HepG2 (cell line): ENCODE results near the gene GRIFIN. TPM values are rescaled to one million over a fixed set of nuclear protein-coding genes. Genes with fewer than 3 reads are reported as not detected.

ENCODE experiments used
- ATAC-seq: fragments of 200-7000 bp; cut with Tn5 transposase; 3 replicates; pipeline ENCODE4 v1.9.1; 2020; ENCODE audit warnings: mild to moderate bottlenecking, moderate library complexity
- BruUV-seq: library from RNA; stranded (reverse); fragments of 400-500 nt; replicated peaks from 2 replicates; lab custom pipeline; 2021; lab: Mats Ljungman, UMichigan
- CTCF ChIA-PET: fragments of 300-600 bp; formaldehyde crosslinking; extraction: SDS; loops from one replicate; lab custom pipeline; 2021; ENCODE audit warnings: low total read pairs, inconsistent platforms, low intra/inter-chr PET ratio; lab: Yijun Ruan, JAX
- POLR2A ChIA-PET: fragments of 350-600 bp; sonication (Branson Sonifier 250); formaldehyde crosslinking; loops from one replicate; lab custom pipeline; 2020; ENCODE audit warnings: antibody characterized with exemption, inconsistent platforms; lab: Yijun Ruan, JAX
- DNase-seq: peaks from one replicate; pipeline ENCODE4 v3.0.0-alpha.2; 2015; ENCODE audit warnings: low spot score
- FAIRE-seq: peaks from 3 replicates; lab custom pipeline; 2011; peaks lifted over from hg19 to GRCh38; lab: Jason Lieb, UNC
- H2AFZ ChIP-seq: one replicate; pipeline ENCODE4 v1.6.1; 2011; ENCODE audit warnings: low read length, inconsistent platforms
- H3K27ac ChIP-seq: fragments of 300-600 bp; 3 replicates; pipeline ENCODE4 v1.8.0; 2011; ENCODE audit warnings: mixed run types, mild to moderate bottlenecking, mixed read lengths, low read length, inconsistent platforms; ENCODE audit not compliant: insufficient read depth; ENCODE audit errors: extremely low read length
- H3K27me3 ChIP-seq, 2 experiments: fragments of 200-600 bp in 1 of 2; 2 replicates in 1 of 2; 3 replicates in 1 of 2; pipeline versions ENCODE4 v1.6.0 to v1.8.0; 2011; ENCODE audit warnings: low read length in 2 of 2, mild to moderate bottlenecking in 2 of 2, moderate library complexity in 2 of 2, inconsistent platforms in 1 of 2; ENCODE audit not compliant: insufficient read depth in 2 of 2, control insufficient read depth in 1 of 2
- H3K36me3 ChIP-seq, 2 experiments: fragments of 200-600 bp in 1 of 2; replicated peaks in 1 of 2; 2 replicates in 1 of 2; 3 replicates in 1 of 2; pipeline versions ENCODE4 v1.5.1 to v1.8.0; 2011; ENCODE audit warnings: low read length in 2 of 2, inconsistent platforms in 1 of 2; ENCODE audit not compliant: insufficient read depth in 2 of 2, control insufficient read depth in 1 of 2
- H3K4me1 ChIP-seq: 2 replicates; pipeline ENCODE4 v1.5.1; 2012; ENCODE audit warnings: low read length, inconsistent platforms; ENCODE audit not compliant: insufficient read depth
- H3K4me2 ChIP-seq: 2 replicates; pipeline ENCODE4 v1.6.0; 2011; ENCODE audit warnings: low read depth, low read length, inconsistent platforms
- H3K4me3 ChIP-seq, 3 experiments: fragments of 200-600 bp in 1 of 3; sonication (generic), shearing (Covaris generic) in 1 of 3; replicated peaks in 1 of 3; 2 replicates each; pipeline ENCODE4 v1.5.1; 2011 to 2016; ENCODE audit warnings: low read length in 3 of 3, inconsistent platforms in 2 of 3, low read depth in 2 of 3, mild to moderate bottlenecking in 2 of 3, control low read depth in 1 of 3, mixed read lengths in 1 of 3; ENCODE audit not compliant: insufficient read depth in 1 of 3
- H3K79me2 ChIP-seq: one replicate; pipeline ENCODE4 v1.6.1; 2011; ENCODE audit warnings: low read length, inconsistent platforms; ENCODE audit not compliant: insufficient read depth
- H3K9ac ChIP-seq: 2 replicates; pipeline ENCODE4 v1.6.0; 2011; ENCODE audit warnings: mild to moderate bottlenecking, low read depth, low read length, inconsistent platforms; ENCODE audit not compliant: insufficient read depth
- H3K9me3 ChIP-seq: 2 replicates; pipeline ENCODE4 v1.5.1; 2012; ENCODE audit warnings: mild to moderate bottlenecking, low read length
- H4K20me1 ChIP-seq: 2 replicates; pipeline ENCODE4 v1.6.0; 2011; ENCODE audit warnings: inconsistent platforms, mild to moderate bottlenecking, low read length, moderate library complexity; ENCODE audit not compliant: insufficient read depth
- ARNTL ChIP-seq: sonication (generic); formaldehyde crosslinking; IDR thresholded peaks from 2 replicates; pipeline ENCODE4 v1.4.0; 2020; ENCODE audit warnings: mild to moderate bottlenecking, missing genetic modification reagents
- GTF3A ChIP-seq: sonication (generic); formaldehyde crosslinking; conservative IDR thresholded peaks from 2 replicates; pipeline ENCODE4 v1.4.0; 2020; ENCODE audit warnings: mild to moderate bottlenecking, missing genetic modification reagents
- MAFG ChIP-seq: sonication (generic); formaldehyde crosslinking; IDR thresholded peaks from 2 replicates; pipeline ENCODE4 v1.5.1; 2020; ENCODE audit warnings: mild to moderate bottlenecking, missing genetic modification reagents
- NR2C2 ChIP-seq: sonication (generic); formaldehyde crosslinking; IDR thresholded peaks from 2 replicates; pipeline ENCODE4 v1.4.0; 2020; ENCODE audit warnings: missing genetic modification reagents, mild to moderate bottlenecking, moderate library complexity, borderline replicate concordance
- WIZ ChIP-seq: sonication (generic); formaldehyde crosslinking; IDR thresholded peaks from 2 replicates; pipeline ENCODE4 v1.5.1; 2020; ENCODE audit warnings: mild to moderate bottlenecking, missing genetic modification reagents
- ZNF720 ChIP-seq: sonication (generic); formaldehyde crosslinking; IDR thresholded peaks from 2 replicates; pipeline ENCODE4 v1.4.0; 2020; ENCODE audit warnings: missing genetic modification reagents
- ZNF850 ChIP-seq: sonication (generic); formaldehyde crosslinking; conservative IDR thresholded peaks from 2 replicates; pipeline ENCODE4 v1.9.0; 2021; ENCODE audit warnings: mild to moderate bottlenecking, missing genetic modification reagents
- WGBS: methylation state at CpG from one replicate; pipeline ENCODE4 v1.1.6; 2017; ENCODE audit warnings: low lambda C conversion rate; 5-methylcytosine and 5-hydroxymethylcytosine counted together
- in situ Hi-C: cut with HindIII; loops from 2 replicates; pipeline ENCODE4 v1.10.0; 2017; ENCODE audit warnings: low pct_unique_long_range_greater_than_20kb; ENCODE audit not compliant: extremely low pct_ligation_motif_present
- intact Hi-C: fragments of 100-400 bp; cut with micrococcal nuclease; formaldehyde crosslinking; loops from one replicate; pipeline ENCODE4 v1.10.0; 2022; ENCODE audit not compliant: unreplicated experiment
- polyA plus RNA-seq, 8 experiments: library from polyadenylated mRNA; depleted of rRNA in 3 of 8; stranded (reverse) in 7 of 8; unstranded in 1 of 8; fragments of >200 nt; fragmentation: Illumina TruSeq in 4 of 8; extraction: Trizol in 4 of 8; gene quantifications; 2 replicates each; pipeline versions ENCODE4 v1.2.1 to v1.2.3, GENCODE V29; 2011 to 2016; ENCODE audit warnings: low read depth in 4 of 8, missing spikeins in 1 of 8, mixed read lengths in 1 of 8; ENCODE audit not compliant: insufficient read depth in 1 of 8
- total RNA-seq, 5 experiments: library from RNA; depleted of rRNA; stranded (reverse); fragments of >200 nt; fragmentation: Illumina TruSeq; extraction: Trizol; gene quantifications; 2 replicates each; pipeline ENCODE4 v1.2.3, GENCODE V29; 2016; ENCODE audit warnings: low read depth in 1 of 5
- TF ChIP-seq, protein P1 (sequence below): sonication (generic); formaldehyde crosslinking; IDR thresholded peaks from 2 replicates; pipeline ENCODE4 v1.8.0; 2023; ENCODE audit warnings: mild to moderate bottlenecking, missing genetic modification reagents
- TF ChIP-seq, protein P2 (sequence below): sonication (generic); formaldehyde crosslinking; IDR thresholded peaks from 2 replicates; pipeline ENCODE4 v1.5.0; 2020; ENCODE audit warnings: missing genetic modification reagents
- TF ChIP-seq, protein P3 (sequence below): sonication (generic); formaldehyde crosslinking; IDR thresholded peaks from 2 replicates; pipeline ENCODE4 v1.4.0; 2020; ENCODE audit warnings: missing genetic modification reagents
- TF ChIP-seq, protein P4 (sequence below): sonication (generic); formaldehyde crosslinking; IDR thresholded peaks from 2 replicates; pipeline ENCODE4 v1.5.0; 2020; ENCODE audit warnings: missing genetic modification reagents, mild to moderate bottlenecking, borderline replicate concordance

GRIFIN gene
- total and polyA plus RNA-seq, 2 of the 13 experiments (the other 11 are each of a cell fraction or from before 2014, with no cell fraction given): not detected

DNA sequence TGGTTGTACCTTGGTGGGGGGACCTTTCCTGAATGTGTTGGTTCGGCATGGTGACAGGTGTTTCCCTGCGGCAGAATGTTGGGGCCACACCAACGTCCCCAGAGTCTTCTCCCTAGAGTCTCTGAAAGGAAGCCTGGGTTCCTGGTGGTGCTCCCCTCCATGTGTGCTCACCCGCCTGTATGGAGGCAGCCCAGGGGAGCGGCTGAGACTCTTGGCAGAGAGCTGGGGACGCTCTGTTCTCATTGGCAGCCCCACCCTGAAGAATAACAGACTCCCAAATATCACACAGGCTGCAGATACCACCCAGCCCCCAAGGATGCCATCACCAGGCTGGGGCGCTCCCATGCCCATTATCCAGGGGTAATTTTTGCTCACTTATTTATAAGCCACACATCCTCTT is 38.0 kb downstream of the GRIFIN start:
- Histone ChIP-seq H3K4me3 (no peak overlapping the region), H4K20me1 (no peaks in the 10 kb centered on the region; the same call in 1 of the 2 replicates), H3K79me2 (no peaks in the 10 kb centered on the region), H3K27ac (no peak overlapping the region), H3K36me3 (peaks cover 5 to 13% of the 10 kb centered on the region in 2 experiments), H3K27me3 (no peaks in the 10 kb centered on the region), H3K4me1 (peaks cover 21% of the 10 kb centered on the region), H3K9me3 (no peaks in the 10 kb centered on the region), H3K9ac (no peak overlapping the region), H3K4me2 (no peak overlapping the region), H2AFZ (no peak overlapping the region)
- FAIRE-seq (no peak), ATAC-seq (no peak), DNase-seq (no peak)
- in situ Hi-C loops (loop anchor here (10.0 kb wide), 1 partner anchor 53 kb away; no protein-coding TSS in a partner anchor), intact Hi-C loops (no loop called here)
- CTCF ChIA-PET: no interaction called here
- TF ChIP-seq, protein P1, sequence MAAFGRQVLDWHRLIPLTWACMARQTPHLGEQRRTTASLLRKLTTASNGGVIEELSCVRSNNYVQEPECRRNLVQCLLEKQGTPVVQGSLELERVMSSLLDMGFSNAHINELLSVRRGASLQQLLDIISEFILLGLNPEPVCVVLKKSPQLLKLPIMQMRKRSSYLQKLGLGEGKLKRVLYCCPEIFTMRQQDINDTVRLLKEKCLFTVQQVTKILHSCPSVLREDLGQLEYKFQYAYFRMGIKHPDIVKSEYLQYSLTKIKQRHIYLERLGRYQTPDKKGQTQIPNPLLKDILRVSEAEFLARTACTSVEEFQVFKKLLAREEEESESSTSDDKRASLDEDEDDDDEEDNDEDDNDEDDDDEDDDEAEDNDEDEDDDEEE (CRISPR knock-in tag): no peak
- TF ChIP-seq GTF3A (CRISPR knock-in tag) (no peak), MAFG (no peak), ARNTL (CRISPR knock-in tag) (no peak), WIZ (CRISPR knock-in tag) (no peak), NR2C2 (CRISPR knock-in tag) (no peak), ZNF720 (CRISPR knock-in tag) (no peak), ZNF850 (no peak)
- TF ChIP-seq, protein P2, sequence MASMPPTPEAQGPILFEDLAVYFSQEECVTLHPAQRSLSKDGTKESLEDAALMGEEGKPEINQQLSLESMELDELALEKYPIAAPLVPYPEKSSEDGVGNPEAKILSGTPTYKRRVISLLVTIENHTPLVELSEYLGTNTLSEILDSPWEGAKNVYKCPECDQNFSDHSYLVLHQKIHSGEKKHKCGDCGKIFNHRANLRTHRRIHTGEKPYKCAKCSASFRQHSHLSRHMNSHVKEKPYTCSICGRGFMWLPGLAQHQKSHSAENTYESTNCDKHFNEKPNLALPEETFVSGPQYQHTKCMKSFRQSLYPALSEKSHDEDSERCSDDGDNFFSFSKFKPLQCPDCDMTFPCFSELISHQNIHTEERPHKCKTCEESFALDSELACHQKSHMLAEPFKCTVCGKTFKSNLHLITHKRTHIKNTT (CRISPR knock-in tag): no peak
- TF ChIP-seq, protein P3, sequence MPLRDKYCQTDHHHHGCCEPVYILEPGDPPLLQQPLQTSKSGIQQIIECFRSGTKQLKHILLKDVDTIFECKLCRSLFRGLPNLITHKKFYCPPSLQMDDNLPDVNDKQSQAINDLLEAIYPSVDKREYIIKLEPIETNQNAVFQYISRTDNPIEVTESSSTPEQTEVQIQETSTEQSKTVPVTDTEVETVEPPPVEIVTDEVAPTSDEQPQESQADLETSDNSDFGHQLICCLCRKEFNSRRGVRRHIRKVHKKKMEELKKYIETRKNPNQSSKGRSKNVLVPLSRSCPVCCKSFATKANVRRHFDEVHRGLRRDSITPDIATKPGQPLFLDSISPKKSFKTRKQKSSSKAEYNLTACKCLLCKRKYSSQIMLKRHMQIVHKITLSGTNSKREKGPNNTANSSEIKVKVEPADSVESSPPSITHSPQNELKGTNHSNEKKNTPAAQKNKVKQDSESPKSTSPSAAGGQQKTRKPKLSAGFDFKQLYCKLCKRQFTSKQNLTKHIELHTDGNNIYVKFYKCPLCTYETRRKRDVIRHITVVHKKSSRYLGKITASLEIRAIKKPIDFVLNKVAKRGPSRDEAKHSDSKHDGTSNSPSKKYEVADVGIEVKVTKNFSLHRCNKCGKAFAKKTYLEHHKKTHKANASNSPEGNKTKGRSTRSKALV (CRISPR knock-in tag): no peak
- TF ChIP-seq, protein P4, sequence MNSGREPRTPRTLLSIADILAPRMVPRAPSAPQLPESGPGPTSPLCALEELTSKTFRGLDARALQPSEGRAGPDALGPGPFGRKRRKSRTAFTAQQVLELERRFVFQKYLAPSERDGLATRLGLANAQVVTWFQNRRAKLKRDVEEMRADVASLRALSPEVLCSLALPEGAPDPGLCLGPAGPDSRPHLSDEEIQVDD (CRISPR knock-in tag): no peak
- WGBS: 71% methylated on average over 1 of the region's 7 CpGs
- no TSS peak for BruUV-seq
- POLR2A ChIA-PET: no interaction called here
